UCSD-AML1 (cell line): ENCODE results near the gene CDYL2.

Experiments used
- DNase-seq: peaks from one replicate; lab custom pipeline; 2025; ENCODE audit not compliant: unreplicated experiment; lab: John Stamatoyannopoulos, UW

Gene CDYL2

DNA sequence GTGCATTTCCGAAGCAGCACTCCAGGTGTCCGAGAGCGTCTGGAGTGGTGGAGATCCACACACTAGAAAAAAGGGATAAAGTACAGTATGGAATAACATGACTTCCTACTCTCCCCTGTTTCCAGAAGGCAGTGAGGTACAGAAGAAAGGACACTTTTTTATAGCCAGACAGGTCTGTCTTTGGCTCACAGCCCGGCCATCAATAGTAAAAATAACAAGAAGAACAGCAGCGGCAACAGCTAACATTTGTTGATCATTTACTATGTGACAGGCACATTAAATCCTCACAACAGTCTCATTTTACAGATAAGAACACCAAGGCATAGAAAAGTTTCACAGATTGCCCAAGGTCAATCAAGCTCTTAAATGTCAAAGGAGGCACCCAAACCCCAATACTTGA lies 247.4 kb downstream of the CDYL2 start:
- DNase-seq, result no peak

- no peak for DNase-seq
These were observed 247.9 kb downstream of the CDYL2 start for GRCh38 chr16:80556481-80556880.

GRCh38 chr16:80554033-80554432 lies 250.4 kb downstream of the CDYL2 start:
- DNase-seq, result peak; percentile 43

- no peak for DNase-seq
These were observed 252.1 kb downstream of the CDYL2 start for GRCh38 chr16:80552277-80552676.
